GM12801 (cell line): ENCODE data around the gene ETFB.

Source experiments
- TF ChIP-seq, protein P1 (sequence below): IDR thresholded peaks from one replicate; pipeline ENCODE4 v1.5.1; 2011; ENCODE audit warnings: control low read depth; ENCODE audit not compliant: insufficient read length; ENCODE audit errors: extremely low read depth

Gene ETFB

DNA sequence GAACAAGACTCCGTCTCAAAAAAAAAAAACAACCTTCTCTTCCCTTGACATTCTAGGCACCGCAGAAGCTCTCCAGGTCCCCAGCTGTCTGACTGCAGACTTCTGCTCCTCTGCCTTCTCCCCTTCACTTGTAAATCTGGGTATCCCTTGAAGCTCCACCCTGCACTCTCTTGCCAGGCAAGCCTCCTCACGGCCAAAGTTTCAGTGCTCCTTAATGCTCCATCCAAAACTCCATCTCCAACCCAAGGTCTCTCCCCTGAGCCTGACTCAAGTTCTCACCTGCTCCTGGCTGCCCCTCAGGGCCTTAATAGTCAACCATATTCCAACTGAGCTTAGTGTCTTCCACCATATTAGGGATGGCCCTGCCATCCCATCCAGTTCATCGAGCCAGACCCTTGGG is 4.0 kb upstream of the ETFB start:
- TF ChIP-seq, protein P1, sequence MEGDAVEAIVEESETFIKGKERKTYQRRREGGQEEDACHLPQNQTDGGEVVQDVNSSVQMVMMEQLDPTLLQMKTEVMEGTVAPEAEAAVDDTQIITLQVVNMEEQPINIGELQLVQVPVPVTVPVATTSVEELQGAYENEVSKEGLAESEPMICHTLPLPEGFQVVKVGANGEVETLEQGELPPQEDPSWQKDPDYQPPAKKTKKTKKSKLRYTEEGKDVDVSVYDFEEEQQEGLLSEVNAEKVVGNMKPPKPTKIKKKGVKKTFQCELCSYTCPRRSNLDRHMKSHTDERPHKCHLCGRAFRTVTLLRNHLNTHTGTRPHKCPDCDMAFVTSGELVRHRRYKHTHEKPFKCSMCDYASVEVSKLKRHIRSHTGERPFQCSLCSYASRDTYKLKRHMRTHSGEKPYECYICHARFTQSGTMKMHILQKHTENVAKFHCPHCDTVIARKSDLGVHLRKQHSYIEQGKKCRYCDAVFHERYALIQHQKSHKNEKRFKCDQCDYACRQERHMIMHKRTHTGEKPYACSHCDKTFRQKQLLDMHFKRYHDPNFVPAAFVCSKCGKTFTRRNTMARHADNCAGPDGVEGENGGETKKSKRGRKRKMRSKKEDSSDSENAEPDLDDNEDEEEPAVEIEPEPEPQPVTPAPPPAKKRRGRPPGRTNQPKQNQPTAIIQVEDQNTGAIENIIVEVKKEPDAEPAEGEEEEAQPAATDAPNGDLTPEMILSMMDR, result no peak

DNA sequence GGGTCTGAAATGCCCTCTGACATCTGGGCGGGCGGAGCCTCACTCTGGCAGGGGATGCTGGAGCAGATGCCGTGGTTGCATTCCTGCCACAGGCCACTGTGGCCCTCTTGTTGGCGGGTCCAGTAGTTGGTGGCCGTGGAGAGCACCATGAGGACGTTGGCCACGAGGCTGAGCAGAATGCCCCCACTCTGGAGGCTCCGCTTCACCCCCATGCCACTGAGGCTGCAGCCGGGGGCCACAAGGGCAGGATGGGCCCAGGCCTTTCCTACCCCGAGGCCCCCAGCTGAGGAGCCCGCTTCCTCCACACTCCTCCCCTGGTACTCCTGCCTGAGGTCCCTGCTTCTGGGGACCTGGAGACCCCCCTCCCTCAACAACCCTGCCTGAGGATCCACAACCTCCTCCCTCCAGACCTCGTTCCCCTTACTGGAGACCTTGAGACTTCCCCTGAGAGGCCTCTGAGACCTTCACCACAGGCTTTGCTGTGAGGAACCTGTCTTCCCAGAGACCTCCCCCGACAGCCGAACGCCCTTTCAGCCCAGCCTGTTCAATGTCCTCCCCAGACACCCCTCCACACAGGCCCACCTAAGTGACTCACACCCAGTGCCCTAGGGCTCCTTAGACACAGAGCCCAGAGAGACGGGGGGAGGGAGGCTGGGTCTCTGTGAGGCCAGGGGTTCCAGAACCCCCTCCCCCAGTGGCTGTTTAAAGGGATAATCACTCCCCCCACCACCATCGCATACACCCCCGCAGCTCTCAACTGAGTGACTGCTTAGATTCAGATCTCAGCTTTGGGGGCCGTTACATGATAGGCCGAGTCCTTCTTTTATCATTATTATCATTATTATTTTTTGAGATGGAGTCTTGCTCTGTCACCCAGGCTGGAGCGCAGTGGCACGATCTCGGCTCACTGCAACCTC is 2.4 kb upstream of the ETFB start, which contains the start of gene CLDND2:
Gene CLDND2 (minus strand): TSS at position 638 of the 917 bp plus-strand sequence. CDS start 426 bp downstream, at position 212.
- TF ChIP-seq, protein P1, result no peak

DNA sequence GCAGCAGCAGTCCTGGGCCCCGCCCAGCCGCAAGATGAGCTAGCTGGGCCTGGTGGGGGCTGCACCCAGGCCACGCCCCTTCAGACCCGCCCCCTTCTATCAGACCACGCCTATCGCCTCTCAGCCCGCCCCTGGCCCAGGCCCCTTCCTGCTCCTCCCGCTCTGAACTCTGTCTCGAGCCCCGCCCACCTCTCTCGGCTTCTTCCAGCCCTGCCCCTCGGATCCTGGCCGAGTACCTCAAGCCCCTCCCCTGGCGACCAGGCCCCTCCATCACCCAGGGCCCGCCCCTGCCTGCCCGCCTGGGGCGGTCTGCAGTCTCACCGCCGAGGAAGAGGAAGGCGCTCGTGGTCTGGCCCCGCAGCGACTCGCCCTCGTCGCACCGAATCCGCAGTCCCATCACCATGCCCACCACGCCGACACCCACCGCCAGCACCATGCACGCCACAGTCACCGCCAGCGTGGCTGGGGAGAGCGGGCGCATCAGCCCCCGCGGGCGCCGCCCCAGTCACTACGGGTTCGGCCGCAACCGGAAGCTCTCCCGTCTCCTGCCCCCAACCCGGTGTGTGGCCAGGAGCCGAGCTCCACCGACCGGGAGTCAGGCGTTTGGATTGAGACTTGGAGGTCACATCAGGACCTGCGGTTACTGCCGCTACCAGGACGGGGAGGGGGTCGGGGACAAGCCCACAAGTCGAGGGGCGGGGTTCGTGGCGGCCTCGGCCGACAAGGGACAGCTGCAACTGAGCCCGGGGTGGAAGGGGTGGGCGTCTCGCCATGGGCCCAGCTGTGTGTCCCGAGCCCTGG is 1.6 kb upstream of the ETFB start:
- TF ChIP-seq, protein P1, result no peak

DNA sequence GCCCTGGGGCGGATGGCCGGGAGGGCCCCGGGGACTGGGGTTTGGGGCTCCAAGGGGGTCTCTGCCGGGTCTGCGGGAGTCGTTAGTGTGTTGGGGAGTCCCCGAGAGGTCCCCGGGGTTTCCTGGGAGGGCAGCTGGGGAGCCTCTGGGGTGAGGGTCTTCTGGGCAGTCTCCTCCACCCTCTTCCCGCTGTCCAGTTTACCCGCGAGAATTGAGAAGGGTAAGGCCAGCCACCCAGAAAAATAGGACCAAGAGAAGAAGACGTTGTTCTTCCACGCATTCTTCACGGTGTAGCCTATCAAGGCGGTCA is 1.0 kb upstream of the ETFB start:
- TF ChIP-seq, protein P1, result no peak

DNA sequence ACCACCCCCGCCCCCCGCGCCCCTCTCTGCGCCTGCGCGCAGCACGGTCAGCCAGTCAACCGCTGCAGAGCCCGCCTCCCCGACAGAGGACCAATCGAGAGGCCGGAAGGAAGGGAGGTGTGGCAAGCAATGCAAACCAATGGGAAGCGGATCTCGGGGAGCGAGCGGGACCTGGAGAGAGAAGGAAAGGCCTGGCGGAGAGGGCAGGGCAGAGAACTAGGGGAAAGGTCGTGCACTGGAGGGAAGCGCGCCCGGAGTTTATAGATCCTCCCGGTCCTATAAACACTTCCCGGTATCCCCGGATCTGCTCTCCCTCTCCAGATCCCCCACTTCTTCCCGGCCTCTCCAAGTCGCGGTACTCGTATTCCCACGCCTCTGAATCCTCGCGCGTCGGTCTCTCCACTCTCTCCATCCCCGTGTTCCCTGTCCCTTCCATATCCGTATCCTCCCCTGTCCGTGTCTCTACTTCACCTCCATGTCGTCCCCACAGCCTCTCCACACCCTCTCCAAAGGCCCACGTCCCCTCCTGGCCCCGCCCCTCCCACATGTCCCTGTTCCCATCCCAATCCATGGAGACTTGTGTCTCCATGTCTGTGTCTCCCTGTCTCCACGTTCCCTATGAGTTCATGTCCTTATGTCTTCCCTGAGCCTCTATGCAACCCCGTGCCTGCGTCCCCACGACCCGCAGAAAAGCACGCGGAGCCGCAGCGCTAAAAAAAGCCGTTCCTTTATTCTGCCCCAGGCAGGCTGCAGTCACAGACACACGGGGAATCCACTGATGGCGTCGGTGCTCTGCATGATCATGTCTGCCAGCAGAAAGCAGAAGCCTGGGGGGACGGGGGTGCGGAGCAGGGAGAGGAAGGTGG is 434 bp upstream of the ETFB start:
- TF ChIP-seq, protein P1, result no peak

DNA sequence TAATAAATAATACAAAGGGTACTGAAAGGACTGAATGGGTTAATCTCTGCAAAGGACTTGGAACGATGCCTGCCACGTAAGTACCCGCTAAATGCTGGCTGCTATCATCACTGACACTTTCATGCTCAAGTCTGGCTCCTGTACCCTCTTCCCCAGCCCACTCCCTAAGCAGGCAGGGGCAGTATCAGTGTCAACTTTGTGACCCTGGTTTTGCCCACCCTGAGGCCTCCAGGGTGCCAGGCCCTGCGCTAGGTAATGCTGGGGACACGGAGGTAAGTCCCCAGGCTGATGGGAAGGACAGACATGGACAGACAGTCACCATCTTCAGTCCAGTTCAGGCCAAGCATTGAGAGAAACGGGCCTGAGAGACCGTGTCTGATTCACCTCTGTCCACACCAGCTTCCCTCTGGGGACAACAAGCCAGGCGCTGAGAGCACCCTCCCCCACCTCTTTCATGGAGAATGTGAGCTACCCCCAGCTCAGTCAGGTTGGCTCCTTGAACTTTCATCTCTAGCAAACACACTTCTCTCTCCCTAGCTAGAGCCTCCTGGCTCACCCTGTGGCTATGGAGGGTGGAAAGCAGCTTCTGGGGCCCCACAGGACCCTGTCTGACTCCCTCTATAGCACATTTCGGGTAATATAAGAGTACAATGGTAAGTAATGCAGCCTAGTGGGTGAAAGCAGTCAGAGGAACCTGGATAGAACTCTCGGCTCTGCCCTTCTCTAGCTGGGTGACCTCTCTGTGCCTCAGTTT is 800 bp downstream of the ETFB start:
- TF ChIP-seq, protein P1, result no peak
